SK-N-SH (cell line): ENCODE measurements around the gene NEURL1.

Experiments used
- CTCF ChIP-seq: fragments of 200-600 bp; sonication (generic); IDR thresholded peaks from 2 replicates; pipeline ENCODE4 v1.6.1; 2017; ENCODE audit warnings: antibody characterized with exemption, mild to moderate bottlenecking, moderate library complexity
- EP300 ChIP-seq, 2 experiments: IDR thresholded peaks; 2 replicates each; pipeline versions ENCODE4 v1.4.0 to v1.6.1; 2012; ENCODE audit warnings: borderline replicate concordance in 1 of 2, low read depth in 1 of 2, low read length in 1 of 2
- FOXJ3 ChIP-seq: sonication (generic); formaldehyde crosslinking; IDR thresholded peaks from 2 replicates; pipeline ENCODE4 v1.5.1; 2020; ENCODE audit warnings: mild to moderate bottlenecking, missing genetic modification reagents
- FOXM1 ChIP-seq: IDR thresholded peaks from 2 replicates; pipeline ENCODE4 v1.4.0; 2012; ENCODE audit warnings: low read depth, mild to moderate bottlenecking
- JUND ChIP-seq: IDR thresholded peaks from 2 replicates; pipeline ENCODE4 v1.4.0; 2012
- MAX ChIP-seq: IDR thresholded peaks from 2 replicates; pipeline ENCODE4 v1.4.0; 2012; ENCODE audit warnings: low read depth
- NFIC ChIP-seq: IDR thresholded peaks from 2 replicates; pipeline ENCODE4 v1.4.0; 2012; ENCODE audit warnings: borderline replicate concordance
- REST ChIP-seq: IDR thresholded peaks from 2 replicates; pipeline ENCODE4 v1.6.1; 2012; ENCODE audit warnings: mild to moderate bottlenecking, low read depth, low read length, moderate library complexity
- RFX5 ChIP-seq: IDR thresholded peaks from 2 replicates; pipeline ENCODE4 v1.6.1; 2012; ENCODE audit warnings: mild to moderate bottlenecking, improper control_type of control experiment, low read length
- SIN3A ChIP-seq: IDR thresholded peaks from 2 replicates; pipeline ENCODE4 v1.6.1; 2012; ENCODE audit warnings: low read depth, mild to moderate bottlenecking, low read length, moderate library complexity, borderline replicate concordance

- TF ChIP-seq MAX (no peak), RFX5 (no peak), SIN3A (no peak), CTCF (no peak), NFIC (no peak), FOXJ3 (CRISPR knock-in tag) (no peak), JUND (no peak), EP300 (IDR thresholded peaks at IDR 0.05; ENCODE audit: borderline replicate concordance in 1 of 2, low read depth in 1 of 2, low read length in 1 of 2) (no peak), REST (no peak), FOXM1 (no peak)
Measured at GRCh38 chr10:103578782-103579382, 85.4 kb downstream of the NEURL1 start.
